K562 (cell line): Measurements from ENCODE around the gene TIMM44. TPM values are rescaled to one million over a fixed set of nuclear protein-coding genes. Genes with fewer than 3 reads are reported as not detected.
A peak's percentile ranks its signal among the peaks of the same experiment; 100 is the strongest.

Source experiments
- BRF2 ChIP-seq: IDR thresholded peaks from 3 replicates; pipeline ENCODE4 v1.6.1; 2011; ENCODE audit warnings: borderline replicate concordance, mild to moderate bottlenecking; ENCODE audit not compliant: insufficient read length, insufficient read depth
- CBX3 ChIP-seq, 2 experiments: IDR thresholded peaks; 1 replicate in 1 of 2; 2 replicates in 1 of 2; pipeline ENCODE4 v1.6.1; 2012; ENCODE audit warnings: inconsistent platforms in 2 of 2, low read length in 2 of 2, borderline replicate concordance in 1 of 2, control low read depth in 1 of 2
- CBX5 ChIP-seq: IDR thresholded peaks from 2 replicates; pipeline ENCODE4 v1.6.1; 2014; ENCODE audit warnings: low read depth, borderline replicate concordance
- CBX8 ChIP-seq: fragments of 200-600 bp; sonication (generic); IDR thresholded peaks from 2 replicates; pipeline ENCODE4 v1.6.1; 2012; ENCODE audit warnings: borderline replicate concordance, mixed run types, low read depth, mild to moderate bottlenecking, moderate library complexity, mixed read lengths, low read length, control low read depth, inconsistent platforms; ENCODE audit not compliant: poor library complexity, severe bottlenecking; ENCODE audit errors: extremely low read depth
- CTCF ChIP-seq, 3 experiments: IDR thresholded peaks in 2 of 3; conservative IDR thresholded peaks in 1 of 3; 2 replicates each; pipeline ENCODE4 v1.5.1; 2011 to 2012; ENCODE audit warnings: low read length in 3 of 3, mild to moderate bottlenecking in 3 of 3, control low read depth in 2 of 3, improper control_type of control experiment in 1 of 3, inconsistent platforms in 1 of 3, low read depth in 1 of 3, mixed read lengths in 1 of 3, moderate library complexity in 1 of 3; ENCODE audit not compliant: insufficient read depth in 2 of 3
- EHMT2 ChIP-seq: fragments of 450-650 bp; IDR thresholded peaks from 2 replicates; pipeline ENCODE4 v1.6.1; 2018; ENCODE audit warnings: antibody characterized with exemption
- HDAC6 ChIP-seq: IDR thresholded peaks from 2 replicates; pipeline ENCODE4 v1.6.1; 2012; ENCODE audit warnings: low read depth, mild to moderate bottlenecking, control low read depth, inconsistent platforms, low read length, moderate library complexity
- ID3 ChIP-seq, 2 experiments: fragments of 250-450 bp in 1 of 2; fragments of 450-650 bp in 1 of 2; sonication (Bioruptor Pico) in 1 of 2; IDR thresholded peaks; 2 replicates each; pipeline versions ENCODE4 v1.6.1 to v1.8.0; 2016 to 2021; ENCODE audit warnings: mild to moderate bottlenecking in 2 of 2, moderate library complexity in 2 of 2, missing compliant biosample characterization in 1 of 2, missing genetic modification characterization in 1 of 2
- KAT7 ChIP-seq: sonication (generic); formaldehyde crosslinking; IDR thresholded peaks from 2 replicates; pipeline ENCODE4 v1.8.0; 2022; ENCODE audit warnings: missing genetic modification reagents, mild to moderate bottlenecking, borderline replicate concordance
- MEF2A ChIP-seq: IDR thresholded peaks from 2 replicates; pipeline ENCODE4 v1.6.1; 2011; ENCODE audit warnings: low read depth, mild to moderate bottlenecking, low read length, moderate library complexity; ENCODE audit not compliant: control insufficient read depth
- MYC ChIP-seq, 2 experiments: fragments of 250-450 bp in 1 of 2; sonication (Bioruptor Pico) in 1 of 2; IDR thresholded peaks; 2 replicates each; pipeline versions ENCODE4 v1.5.1 to v1.6.1; 2012 to 2021; ENCODE audit warnings: low read depth in 2 of 2, borderline replicate concordance in 1 of 2, improper control_type of control experiment in 1 of 2, low read length in 1 of 2, mild to moderate bottlenecking in 1 of 2, moderate library complexity in 1 of 2
- NCOA6 ChIP-seq: fragments of 450-650 bp; IDR thresholded peaks from 2 replicates; pipeline ENCODE4 v1.6.1; 2017; ENCODE audit warnings: mild to moderate bottlenecking
- NFATC3 ChIP-seq: fragments of 450-650 bp; IDR thresholded peaks from 2 replicates; pipeline ENCODE4 v1.6.1; 2017; ENCODE audit warnings: mild to moderate bottlenecking
- NFYB ChIP-seq: IDR thresholded peaks from 2 replicates; pipeline ENCODE4 v1.6.1; 2011; ENCODE audit warnings: mild to moderate bottlenecking, moderate library complexity; ENCODE audit not compliant: insufficient read length; ENCODE audit errors: extremely low read depth
- NR2C1 ChIP-seq, 2 experiments: fragments of 450-650 bp; IDR thresholded peaks; 2 replicates each; pipeline ENCODE4 v1.6.1; 2017; ENCODE audit warnings: mild to moderate bottlenecking in 2 of 2, antibody characterized with exemption in 1 of 2, inconsistent platforms in 1 of 2, missing compliant biosample characterization in 1 of 2, missing genetic modification characterization in 1 of 2
- PRMT5 ChIP-seq: sonication (generic); formaldehyde crosslinking; IDR thresholded peaks from 2 replicates; pipeline ENCODE4 v1.5.0; 2020; ENCODE audit warnings: missing genetic modification reagents
- RBM25 ChIP-seq: fragments of 200-400 bp; formaldehyde crosslinking; IDR thresholded peaks from 2 replicates; pipeline ENCODE4 v1.6.1; 2018; ENCODE audit warnings: low read length, low read depth, moderate library complexity; ENCODE audit not compliant: severe bottlenecking
- STAT5B ChIP-seq: fragments of 250-450 bp; sonication (Bioruptor Pico); IDR thresholded peaks from 2 replicates; pipeline ENCODE4 v1.8.0; 2021; ENCODE audit warnings: mild to moderate bottlenecking, inconsistent platforms
- ZFP36 ChIP-seq: fragments of 150-350 bp; IDR thresholded peaks from 2 replicates; pipeline ENCODE4 v1.6.1; 2018; ENCODE audit warnings: low read length, low read depth; ENCODE audit not compliant: partially characterized antibody
- ZKSCAN8 ChIP-seq: fragments of 200-800 bp; sonication (Bioruptor generic); IDR thresholded peaks from 2 replicates; pipeline ENCODE4 v1.6.1; 2016; ENCODE audit warnings: missing genetic modification characterization, missing compliant biosample characterization
- ZNF24 ChIP-seq: fragments of 450-650 bp; IDR thresholded peaks from 2 replicates; pipeline ENCODE4 v1.6.1; 2016
- ZNF584 ChIP-seq: fragments of 200-800 bp; sonication (Bioruptor generic); IDR thresholded peaks from 2 replicates; pipeline ENCODE4 v1.6.1; 2016; ENCODE audit warnings: low read depth, mild to moderate bottlenecking, missing genetic modification characterization, missing compliant biosample characterization
- ZNF655 ChIP-seq: fragments of 250-450 bp; sonication (Bioruptor Pico); IDR thresholded peaks from 2 replicates; pipeline ENCODE4 v1.5.0; 2021
- polyA plus RNA-seq, 8 experiments: library from polyadenylated mRNA; depleted of rRNA in 4 of 8; stranded (reverse) in 5 of 8; unstranded in 3 of 8; fragments of >200 nt; fragmentation: Nextera tagmentation in 2 of 8; fragmentation: Illumina TruSeq in 1 of 8; extraction: Ambion mirVana in 2 of 8; extraction: Trizol in 1 of 8; gene quantifications; 2 replicates each; pipeline versions ENCODE4 v1.2.1 to v1.2.3, GENCODE V29; 2011 to 2014; ENCODE audit warnings: inconsistent platforms in 1 of 8, missing spikeins in 1 of 8
- total RNA-seq, 7 experiments: library from RNA; depleted of rRNA in 6 of 7; stranded (reverse); fragments of >200 nt in 6 of 7; fragmentation: Illumina TruSeq in 2 of 7; extraction: Trizol in 2 of 7; gene quantifications; 2 replicates each; pipeline versions ENCODE4 v1.2.1 to v1.2.3, GENCODE V29; 2011 to 2021; ENCODE audit warnings: low replicate concordance in 1 of 7

Gene TIMM44
- total and polyA plus RNA-seq, 9 of the 15 experiments (the other 6 are each of a cell fraction or from before 2014, with no cell fraction given), result 10.3 to 231 (median 89.3) TPM

- no peak for TF ChIP-seq ID3 (CRISPR knock-in tag; IDR thresholded peaks at IDR 0.05)
- TF ChIP-seq ID3 (tag; IDR thresholded peaks at IDR 0.05), result no peak
- no peak for TF ChIP-seq PRMT5
- no peak for TF ChIP-seq NFATC3
- TF ChIP-seq ZNF584 (CRISPR knock-in tag), result no peak
- TF ChIP-seq NFYB, result no peak
- no peak for TF ChIP-seq KAT7 (CRISPR knock-in tag)
- TF ChIP-seq EHMT2, result 0 out of 2 replicates have a peak, but pooled peaks have one; percentile 22
- no peak for TF ChIP-seq ZKSCAN8 (CRISPR knock-in tag)
- TF ChIP-seq ZFP36, result peak; percentile 70
- TF ChIP-seq ZNF655, result no peak
- TF ChIP-seq STAT5B (CRISPR knock-in tag), result no peak
- no peak for TF ChIP-seq CBX5
- no peak for TF ChIP-seq MYC (IDR thresholded peaks at IDR 0.05; ENCODE audit: low read depth, low read length)
- TF ChIP-seq MYC (CRISPR knock-in tag; IDR thresholded peaks at IDR 0.05; ENCODE audit: borderline replicate concordance, low read depth), result no peak; the same call in 1 of the 2 replicates
- TF ChIP-seq HDAC6, result no peak
- no peak for TF ChIP-seq NCOA6
- no peak for TF ChIP-seq NR2C1 (IDR thresholded peaks at IDR 0.05)
- TF ChIP-seq NR2C1 (tag; IDR thresholded peaks at IDR 0.05), result no peak
- TF ChIP-seq ZNF24, result no peak
- TF ChIP-seq RBM25, result peak; percentile 20
- TF ChIP-seq MEF2A, result no peak
- TF ChIP-seq BRF2, result no peak
- TF ChIP-seq CTCF (IDR thresholded peaks at IDR 0.05 in 2 of 3, conservative IDR thresholded peaks at IDR 0.05 in 1 of 3; ENCODE audit: insufficient read depth in 2 of 3, low read depth in 1 of 3, low read length in 3 of 3), result peak; percentile 83 to 87 (median 83)
- peak in 1 of 2 experiments; percentile 81; a peak in 1 of 3 replicates for TF ChIP-seq CBX3 (IDR thresholded peaks at IDR 0.05; ENCODE audit: borderline replicate concordance in 1 of 2, low read length in 2 of 2)
- TF ChIP-seq CBX8, result no peak
Observed at GRCh38 chr19:7944177-7944761, 803 bp upstream of the TIMM44 start (continued).
